Epithelial cell of prostate (primary cell): Measurements from ENCODE around the gene PPP1R13B.

Experiments used
- DNase-seq: peaks from one replicate; pipeline ENCODE4 v3.0.0-alpha.2; 2011; ENCODE audit warnings: low read depth, low spot score
- H3K27ac ChIP-seq: fragments of 450-650 bp; 2 replicates; pipeline ENCODE4 v1.5.1; 2017; ENCODE audit warnings: mild to moderate bottlenecking

The PPP1R13B gene

GRCh38 chr14:103734081-103734888 is 113.1 kb downstream of the PPP1R13B start:
- no peak for DNase-seq
- no peak overlapping the region for H3K27ac ChIP-seq

- DNase-seq = peak; percentile 24
- no peak overlapping the region for H3K27ac ChIP-seq
Observed at GRCh38 chr14:103733651-103734050, 113.7 kb downstream of the PPP1R13B start.

GRCh38 chr14:103732868-103733620 is 114.3 kb downstream of the PPP1R13B start:
- DNase-seq = no peak

GRCh38 chr14:103731916-103732867 is 115.2 kb downstream of the PPP1R13B start:
- no peak overlapping the region for H3K27ac ChIP-seq
- no peak for DNase-seq

More at GRCh38 chr14:103732868-103733620, 114.3 kb downstream of the PPP1R13B start:
- no peak overlapping the region for H3K27ac ChIP-seq

GRCh38 chr14:103731481-103731880 is 115.9 kb downstream of the PPP1R13B start:
- no peak for DNase-seq
- H3K27ac ChIP-seq = no peak overlapping the region

- no peak for DNase-seq
Observed at GRCh38 chr14:103730490-103731035, 116.8 kb downstream of the PPP1R13B start.

GRCh38 chr14:103729496-103730448 is 117.6 kb downstream of the PPP1R13B start:
- no peak for DNase-seq
- H3K27ac ChIP-seq = no peak overlapping the region

More at GRCh38 chr14:103730490-103731035, 116.8 kb downstream of the PPP1R13B start:
- no peak overlapping the region for H3K27ac ChIP-seq

GRCh38 chr14:103728721-103729120 is 118.7 kb downstream of the PPP1R13B start:
- DNase-seq = no peak
- H3K27ac ChIP-seq = no peak overlapping the region

- DNase-seq = no peak
- no peak overlapping the region for H3K27ac ChIP-seq
Observed at GRCh38 chr14:103728141-103728540, 119.2 kb downstream of the PPP1R13B start.

GRCh38 chr14:103727313-103727980 is 119.9 kb downstream of the PPP1R13B start:
- DNase-seq = no peak
- H3K27ac ChIP-seq = no peak overlapping the region

- DNase-seq = no peak
- no peak overlapping the region for H3K27ac ChIP-seq
Observed at GRCh38 chr14:103726474-103726873, 120.9 kb downstream of the PPP1R13B start.

- H3K27ac ChIP-seq = no peak overlapping the region
- no peak for DNase-seq
Observed at GRCh38 chr14:103725739-103726395, 121.5 kb downstream of the PPP1R13B start.

GRCh38 chr14:103725001-103725682 is 122.2 kb downstream of the PPP1R13B start:
- DNase-seq = no peak
- no peak overlapping the region for H3K27ac ChIP-seq

GRCh38 chr14:103724116-103724515 is 123.3 kb downstream of the PPP1R13B start:
- H3K27ac ChIP-seq = no peak overlapping the region
- no peak for DNase-seq

- no peak overlapping the region for H3K27ac ChIP-seq
- no peak for DNase-seq
Observed at GRCh38 chr14:103723748-103724081, 123.7 kb downstream of the PPP1R13B start.

GRCh38 chr14:103721334-103722120 is 125.8 kb downstream of the PPP1R13B start:
- DNase-seq = peak; percentile 14
- no peak overlapping the region for H3K27ac ChIP-seq

- no peak for DNase-seq
Observed at GRCh38 chr14:103719751-103720150, 127.6 kb downstream of the PPP1R13B start.

More at GRCh38 chr14:103719751-103720150, 127.6 kb downstream of the PPP1R13B start:
- H3K27ac ChIP-seq = no peak overlapping the region
